Kidney epithelial cell (primary cell): ENCODE measurements around the gene ITPR3. TPM values are rescaled to one million over a fixed set of nuclear protein-coding genes. Genes with fewer than 3 reads are reported as not detected.

Experiments used
- DNase-seq: peaks from one replicate; pipeline ENCODE4 v3.0.0-alpha.2; 2010; ENCODE audit warnings: low read depth
- H3K27me3 ChIP-seq: 2 replicates; pipeline ENCODE4 v1.6.0; 2011; ENCODE audit warnings: low read length; ENCODE audit not compliant: control insufficient read depth, insufficient read depth
- H3K36me3 ChIP-seq: 2 replicates; pipeline ENCODE4 v1.5.1; 2011; ENCODE audit warnings: low read length; ENCODE audit not compliant: control insufficient read depth, insufficient read depth
- H3K4me3 ChIP-seq: 2 replicates; pipeline ENCODE4 v1.5.1; 2011; ENCODE audit warnings: low read depth, mild to moderate bottlenecking, control low read depth, low read length
- CTCF ChIP-seq: IDR thresholded peaks from 2 replicates; pipeline ENCODE4 v1.5.1; 2011; ENCODE audit warnings: mild to moderate bottlenecking, moderate library complexity, low read length, control low read depth, inconsistent platforms; ENCODE audit not compliant: insufficient read depth, poor library complexity, severe bottlenecking
- total RNA-seq: library from RNA; depleted of rRNA; stranded (reverse); fragments of >200 nt; gene quantifications from 2 replicates; pipeline ENCODE4 v1.2.3, GENCODE V29; 2015

Gene ITPR3
- total RNA-seq, 1 donor from 2014 or later = 147 TPM

GRCh38 chr6:33712914-33713313, 91.8 kb downstream of the ITPR3 start:
- Histone ChIP-seq H3K27me3 (no peaks in the 10 kb centered on the region), H3K36me3 (no peaks in the 10 kb centered on the region), H3K4me3 (no peak overlapping the region)
- DNase-seq = no peak
- TF ChIP-seq CTCF = no peak

GRCh38 chr6:33713786-33714185, 92.7 kb downstream of the ITPR3 start:
- no peak for DNase-seq
- Histone ChIP-seq H3K27me3 (no peaks in the 10 kb centered on the region), H3K36me3 (no peaks in the 10 kb centered on the region), H3K4me3 (no peak overlapping the region)
- no peak for TF ChIP-seq CTCF

- no peak overlapping the region for H3K4me3 ChIP-seq
- DNase-seq = no peak
- no peaks in the 10 kb centered on the region for H3K27me3 ChIP-seq
- H3K36me3 ChIP-seq = no peaks in the 10 kb centered on the region
- TF ChIP-seq CTCF = no peak
Observed at GRCh38 chr6:33714385-33715040, 93.4 kb downstream of the ITPR3 start.

GRCh38 chr6:33716379-33716778, 95.3 kb downstream of the ITPR3 start:
- TF ChIP-seq CTCF = no peak
- no peak for DNase-seq
- H3K36me3 ChIP-seq = no peaks in the 10 kb centered on the region
- no peak overlapping the region for H3K4me3 ChIP-seq
- H3K27me3 ChIP-seq = peaks cover 2% of the 10 kb centered on the region

GRCh38 chr6:33716890-33717632, 95.9 kb downstream of the ITPR3 start:
- no peak for TF ChIP-seq CTCF
- no peaks in the 10 kb centered on the region for H3K36me3 ChIP-seq
- H3K4me3 ChIP-seq = no peak overlapping the region
- DNase-seq = no peak
- H3K27me3 ChIP-seq = peaks cover 4% of the 10 kb centered on the region
